Erythroblast (primary cell): ENCODE data around the gene EMC10.

Experiments used
- GATA1 ChIP-seq: IDR thresholded peaks from 2 replicates; pipeline ENCODE4 v1.6.1; 2011; ENCODE audit warnings: low read depth, mild to moderate bottlenecking, control low read depth, low read length, moderate library complexity
- POLR2A ChIP-seq: IDR thresholded peaks from 2 replicates; pipeline ENCODE4 v1.6.1; 2011; ENCODE audit warnings: mild to moderate bottlenecking, low read length

- TF ChIP-seq POLR2A, result no peak
- no peak for TF ChIP-seq GATA1
Measured at GRCh38 chr19:50534478-50534877, 58.2 kb downstream of the EMC10 start.
